GM12875 (cell line): Measurements from ENCODE around the gene NR2C2.
A peak's percentile ranks its signal among the peaks of the same experiment; 100 is the strongest.

Experiments
- H3K4me3 ChIP-seq: one replicate; pipeline ENCODE4 v1.5.1; 2011; ENCODE audit warnings: low read depth, low read length, control low read depth
- CTCF ChIP-seq: IDR thresholded peaks from 2 replicates; pipeline ENCODE4 v1.5.1; 2011; ENCODE audit warnings: low read depth, mild to moderate bottlenecking, control low read depth, inconsistent platforms, low read length, moderate library complexity, borderline replicate concordance; ENCODE audit not compliant: insufficient read depth

NR2C2 gene

GRCh38 chr3:15053541-15053940 is 106.2 kb downstream of the NR2C2 start:
- H3K4me3 ChIP-seq = no peak overlapping the region
- TF ChIP-seq CTCF = no peak

- H3K4me3 ChIP-seq = no peak overlapping the region
- TF ChIP-seq CTCF = no peak
These were observed 107.7 kb downstream of the NR2C2 start for GRCh38 chr3:15055019-15055557.

GRCh38 chr3:15056676-15057404 is 109.5 kb downstream of the NR2C2 start:
- TF ChIP-seq CTCF = no peak
- no peak overlapping the region for H3K4me3 ChIP-seq

GRCh38 chr3:15060029-15060428 is 112.6 kb downstream of the NR2C2 start:
- H3K4me3 ChIP-seq = no peak overlapping the region
- no peak for TF ChIP-seq CTCF

- TF ChIP-seq CTCF = no peak
- no peak overlapping the region for H3K4me3 ChIP-seq
These were observed 115.9 kb downstream of the NR2C2 start for GRCh38 chr3:15063238-15063637.

GRCh38 chr3:15063656-15064286 is 116.4 kb downstream of the NR2C2 start:
- H3K4me3 ChIP-seq = peak overlapping the region; percentile 94
- no peak for TF ChIP-seq CTCF
